H1 (cell line): ENCODE results near the gene CEL. TPM values are rescaled to one million over a fixed set of nuclear protein-coding genes. Genes with fewer than 3 reads are reported as not detected.

Experiments used
- CTCF ChIA-PET: fragments of 300-600 bp; sonication (Branson Sonifier 250); formaldehyde crosslinking; loops from one replicate; lab custom pipeline; 2021; ENCODE audit not compliant: partially characterized antibody; lab: Charles Lee
- POLR2A ChIA-PET: fragments of 300-600 bp; sonication (Branson Sonifier 250); formaldehyde crosslinking; loops from one replicate; lab custom pipeline; 2021; ENCODE audit warnings: inconsistent platforms; ENCODE audit not compliant: partially characterized antibody; lab: Charles Lee
- DNase-seq, 2 experiments: peaks; one replicate each; pipeline versions ENCODE4 v3.0.0 to v3.0.0-alpha.2; 2010 to 2022; ENCODE audit warnings: low spot score in 2 of 2, low read depth in 1 of 2, mixed read lengths in 1 of 2
- FAIRE-seq: peaks from 2 replicates; lab custom pipeline; 2011; peaks lifted over from hg19 to GRCh38; lab: Jason Lieb, UNC
- H2AFZ ChIP-seq: 2 replicates; pipeline ENCODE4 v1.8.1; 2012; ENCODE audit warnings: low read length, inconsistent platforms
- H2AK5ac ChIP-seq: 2 replicates; pipeline ENCODE4 v1.6.1; 2013; ENCODE audit warnings: low read depth, low read length
- H2BK120ac ChIP-seq: replicated peaks from 2 replicates; pipeline ENCODE3; 2013; ENCODE audit warnings: low read depth, low read length, inconsistent platforms
- H2BK12ac ChIP-seq: 2 replicates; pipeline ENCODE4 v1.6.1; 2013; ENCODE audit warnings: low read depth, low read length
- H2BK15ac ChIP-seq: 2 replicates; pipeline ENCODE4 v1.6.1; 2013; ENCODE audit warnings: low read length
- H2BK20ac ChIP-seq: 2 replicates; pipeline ENCODE4 v1.6.1; 2013; ENCODE audit warnings: low read length
- H2BK5ac ChIP-seq: 2 replicates; pipeline ENCODE4 v1.6.1; 2013; ENCODE audit warnings: low read depth, low read length
- H3K14ac ChIP-seq: 2 replicates; pipeline ENCODE4 v1.6.1; 2013; ENCODE audit warnings: inconsistent platforms; ENCODE audit not compliant: insufficient read length
- H3K18ac ChIP-seq: 2 replicates; pipeline ENCODE4 v1.6.1; 2013; ENCODE audit warnings: low read length; ENCODE audit errors: extremely low read depth
- H3K23ac ChIP-seq: 2 replicates; pipeline ENCODE4 v1.6.1; 2013; ENCODE audit warnings: inconsistent platforms; ENCODE audit not compliant: insufficient read length
- H3K23me2 ChIP-seq: 2 replicates; pipeline ENCODE4 v1.6.1; 2013; ENCODE audit warnings: low read depth, low read length
- H3K27ac ChIP-seq: 2 replicates; pipeline ENCODE4 v1.6.1; 2011; ENCODE audit warnings: low read depth, low read length, inconsistent platforms
- H3K27me3 ChIP-seq, 4 experiments: replicated peaks in 1 of 4; 1 replicate in 1 of 4; 2 replicates in 3 of 4; pipeline versions ENCODE4 v1.6.1 to v1.8.1; 2011 to 2013; ENCODE audit warnings: low read length in 3 of 4, mild to moderate bottlenecking in 3 of 4, inconsistent platforms in 2 of 4, mixed read lengths in 2 of 4, moderate library complexity in 1 of 4; ENCODE audit not compliant: control insufficient read depth in 3 of 4, insufficient read depth in 3 of 4; ENCODE audit errors: extremely low read depth in 1 of 4
- H3K36me3 ChIP-seq, 4 experiments: 2 replicates each; pipeline versions ENCODE4 v1.6.1 to v1.8.1; 2011 to 2013; ENCODE audit warnings: mild to moderate bottlenecking in 4 of 4, low read length in 3 of 4, moderate library complexity in 2 of 4, control low read depth in 1 of 4, inconsistent platforms in 1 of 4; ENCODE audit not compliant: insufficient read depth in 4 of 4, control insufficient read depth in 2 of 4
- H3K4ac ChIP-seq: replicated peaks from 2 replicates; pipeline ENCODE3; 2013; ENCODE audit warnings: low read length, low read depth, mixed read lengths, inconsistent platforms; ENCODE audit not compliant: insufficient read length
- H3K4me1 ChIP-seq, 4 experiments: replicated peaks in 1 of 4; 1 replicate in 1 of 4; 2 replicates in 3 of 4; pipeline versions ENCODE4 v1.6.1 to v1.8.1; 2011 to 2013; ENCODE audit warnings: low read length in 3 of 4, inconsistent platforms in 2 of 4, mixed read lengths in 1 of 4; ENCODE audit not compliant: insufficient read depth in 4 of 4, control insufficient read depth in 3 of 4
- H3K4me2 ChIP-seq, 2 experiments: 2 replicates each; pipeline versions ENCODE4 v1.6.1 to v1.8.1; 2011 to 2013; ENCODE audit warnings: low read depth in 2 of 2, low read length in 2 of 2, control low read depth in 1 of 2, inconsistent platforms in 1 of 2, mild to moderate bottlenecking in 1 of 2; ENCODE audit not compliant: insufficient read depth in 1 of 2
- H3K4me3 ChIP-seq, 4 experiments: fragments of 200-600, 300-600 bp in 1 of 4; sonication (generic), shearing (Covaris generic), sonication (Bioruptor Twin) in 1 of 4; 2 replicates each; pipeline versions ENCODE4 v1.5.1 to v1.8.1; 2011 to 2016; ENCODE audit warnings: low read length in 4 of 4, low read depth in 3 of 4, control low read depth in 2 of 4, inconsistent platforms in 2 of 4, mild to moderate bottlenecking in 2 of 4, mixed read lengths in 1 of 4, moderate library complexity in 1 of 4; ENCODE audit not compliant: insufficient read depth in 2 of 4; ENCODE audit errors: extremely low read depth in 1 of 4
- H3K56ac ChIP-seq: replicated peaks from 2 replicates; pipeline ENCODE3; 2013; ENCODE audit warnings: low read depth, mild to moderate bottlenecking, mixed read lengths, low read length, inconsistent platforms; ENCODE audit not compliant: insufficient read length
- H3K79me1 ChIP-seq: 2 replicates; pipeline ENCODE4 v1.6.1; 2013; ENCODE audit warnings: low read depth, low read length, control low read depth
- H3K79me2 ChIP-seq, 2 experiments: 2 replicates each; pipeline versions ENCODE4 v1.6.1 to v1.8.1; 2012 to 2013; ENCODE audit warnings: low read length in 2 of 2, mild to moderate bottlenecking in 2 of 2, inconsistent platforms in 1 of 2; ENCODE audit not compliant: insufficient read depth in 2 of 2, control insufficient read depth in 1 of 2
- H3K9ac ChIP-seq, 4 experiments: replicated peaks in 1 of 4; 1 replicate in 1 of 4; 2 replicates in 3 of 4; pipeline versions ENCODE4 v1.6.1 to v1.8.1; 2011 to 2013; ENCODE audit warnings: low read depth in 3 of 4, low read length in 3 of 4, control low read depth in 2 of 4, mild to moderate bottlenecking in 2 of 4, moderate library complexity in 2 of 4, inconsistent platforms in 1 of 4; ENCODE audit errors: extremely low read depth in 1 of 4
- H3K9me3 ChIP-seq, 2 experiments: 2 replicates each; pipeline versions ENCODE4 v1.6.1 to v1.8.1; 2012 to 2013; ENCODE audit warnings: mild to moderate bottlenecking in 2 of 2, moderate library complexity in 2 of 2, control low read depth in 1 of 2, inconsistent platforms in 1 of 2, low read depth in 1 of 2, low read length in 1 of 2, mixed read lengths in 1 of 2; ENCODE audit not compliant: insufficient read depth in 2 of 2
- H4K20me1 ChIP-seq, 2 experiments: replicated peaks in 1 of 2; 2 replicates each; pipeline versions ENCODE3 to v1.8.1; 2011 to 2013; ENCODE audit warnings: inconsistent platforms in 2 of 2, low read length in 2 of 2, mild to moderate bottlenecking in 1 of 2; ENCODE audit not compliant: insufficient read depth in 2 of 2, control insufficient read depth in 1 of 2
- H4K5ac ChIP-seq: 2 replicates; pipeline ENCODE4 v1.6.1; 2013; ENCODE audit warnings: low read length, low read depth, mixed read lengths, inconsistent platforms; ENCODE audit not compliant: insufficient read length
- H4K8ac ChIP-seq: 2 replicates; pipeline ENCODE4 v1.8.0; 2013; ENCODE audit warnings: mild to moderate bottlenecking, moderate library complexity, low read length, inconsistent platforms; ENCODE audit not compliant: insufficient read depth; ENCODE audit errors: extremely low read depth
- H4K91ac ChIP-seq: replicated peaks from 2 replicates; pipeline ENCODE3; 2013; ENCODE audit warnings: low read length, mixed read lengths, inconsistent platforms; ENCODE audit not compliant: insufficient read length
- CREB1 ChIP-seq: IDR thresholded peaks from 2 replicates; pipeline ENCODE4 v1.6.1; 2012; ENCODE audit warnings: inconsistent platforms
- JUND ChIP-seq: IDR thresholded peaks from 2 replicates; pipeline ENCODE4 v1.6.1; 2011; ENCODE audit warnings: mild to moderate bottlenecking, improper control_type of control experiment, low read length
- KDM4A ChIP-seq: IDR thresholded peaks from one replicate; pipeline ENCODE4 v1.7.1; 2012; ENCODE audit warnings: low read depth, mild to moderate bottlenecking, moderate library complexity, low read length, inconsistent platforms; ENCODE audit not compliant: severe bottlenecking
- KDM5A ChIP-seq: fragments of 200-600 bp; IDR thresholded peaks from 2 replicates; pipeline ENCODE4 v1.7.1; 2012; ENCODE audit warnings: mild to moderate bottlenecking, low read length, inconsistent platforms, mixed read lengths
- RAD21 ChIP-seq, 2 experiments: IDR thresholded peaks in 1 of 2; conservative IDR thresholded peaks in 1 of 2; 2 replicates each; pipeline ENCODE4 v1.6.1; 2011; ENCODE audit warnings: low read depth in 2 of 2, low read length in 2 of 2, improper control_type of control experiment in 1 of 2, inconsistent platforms in 1 of 2, mild to moderate bottlenecking in 1 of 2, moderate library complexity in 1 of 2
- RFX5 ChIP-seq: IDR thresholded peaks from 2 replicates; pipeline ENCODE4 v1.6.1; 2011; ENCODE audit warnings: low read depth, low read length, improper control_type of control experiment, borderline replicate concordance
- RNF2 ChIP-seq: fragments of 200-900, 300-1000 bp; sonication (generic); IDR thresholded peaks from 2 replicates; pipeline ENCODE4 v1.7.1; 2016; ENCODE audit warnings: borderline replicate concordance, low read depth, mild to moderate bottlenecking, antibody characterized with exemption, low read length; ENCODE audit not compliant: poor library complexity, severe bottlenecking; ENCODE audit errors: missing control alignments
- RXRA ChIP-seq: IDR thresholded peaks from 2 replicates; pipeline ENCODE4 v1.6.1; 2011; ENCODE audit warnings: low read depth, mild to moderate bottlenecking, low read length, moderate library complexity; ENCODE audit not compliant: insufficient read depth
- SP2 ChIP-seq: IDR thresholded peaks from 2 replicates; pipeline ENCODE4 v1.6.1; 2012; ENCODE audit warnings: mild to moderate bottlenecking, low read length, inconsistent platforms
- TAF1 ChIP-seq: IDR thresholded peaks from 2 replicates; pipeline ENCODE4 v1.6.1; 2011; ENCODE audit warnings: mild to moderate bottlenecking, low read depth, low read length
- TCF12 ChIP-seq: IDR thresholded peaks from 2 replicates; pipeline ENCODE4 v1.6.1; 2011; ENCODE audit warnings: low read depth, mild to moderate bottlenecking, low read length
- TEAD4 ChIP-seq: IDR thresholded peaks from 2 replicates; pipeline ENCODE4 v1.6.1; 2012; ENCODE audit warnings: low read depth, low read length, inconsistent platforms, mixed read lengths
- ZNF274 ChIP-seq: IDR thresholded peaks from 2 replicates; pipeline ENCODE4 v1.7.0; 2012; ENCODE audit warnings: low read length, borderline replicate concordance; ENCODE audit errors: extremely low read depth
- WGBS, 2 experiments: shearing (Covaris generic) in 1 of 2; methylation state at CpG; one replicate each; pipeline versions ENCODE4 v1.1.6 to v1.1.7; 2013 to 2015; ENCODE audit warnings: low lambda C conversion rate in 2 of 2, mixed read lengths in 2 of 2, inconsistent platforms in 1 of 2, low coverage in 1 of 2, missing lambda C conversion rate in 1 of 2; ENCODE audit not compliant: insufficient replicate concordance in 2 of 2, insufficient coverage in 1 of 2, insufficient read length in 1 of 2; ENCODE audit errors: extremely low coverage in 1 of 2, missing lambda C conversion rate in 1 of 2; 5-methylcytosine and 5-hydroxymethylcytosine counted together
- polyA plus RNA-seq, 7 experiments: library from polyadenylated mRNA; depleted of rRNA in 3 of 7; stranded (reverse) in 5 of 7; unstranded in 2 of 7; fragments of >200 nt in 5 of 7; fragments of 200-250 nt in 2 of 7; gene quantifications; 1 replicate in 5 of 7; 2 replicates in 1 of 7; 4 replicates in 1 of 7; pipeline versions ENCODE4 v1.2.1 to v1.2.3, GENCODE V29; 2011 to 2013; ENCODE audit warnings: missing spikeins in 2 of 7, mixed read lengths in 2 of 7
- total RNA-seq: library from RNA; stranded (reverse); fragmentation: NEBNext Ultra II Directional; extraction: Animal tissue kit (Norgen Biotek cat#: 25700); gene quantifications from 2 replicates; pipeline ENCODE4 v1.2.1, GENCODE V29; 2021
- TF ChIP-seq, protein P1 (sequence below): IDR thresholded peaks from 2 replicates; pipeline ENCODE4 v1.6.1; 2012; ENCODE audit warnings: inconsistent platforms

Gene CEL
- total and polyA plus RNA-seq, 2 of the 8 experiments (the other 6 are each of a cell fraction or from before 2014, with no cell fraction given) = 1.8 to 3.4 TPM

DNA sequence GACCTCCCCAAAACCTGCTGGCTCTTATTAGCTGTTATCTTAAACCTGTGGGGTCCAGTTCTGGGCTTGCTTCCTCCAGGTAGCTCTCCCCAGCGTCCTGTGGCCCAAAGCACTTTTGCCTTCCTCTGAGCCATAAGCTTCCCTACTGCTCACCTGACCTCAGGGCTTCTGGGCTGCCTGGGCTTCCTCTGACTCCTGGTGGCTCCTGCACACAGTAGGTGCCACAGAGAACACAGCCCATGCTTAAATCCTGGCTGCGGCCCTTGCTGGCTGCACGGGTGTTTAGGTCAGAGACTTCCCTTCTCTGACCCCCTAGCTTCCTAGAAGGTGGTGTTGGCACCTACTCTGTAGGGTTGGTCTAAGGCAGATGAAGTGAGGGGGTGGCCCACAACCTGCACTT is 56.8 kb downstream of the CEL start:
- no peak overlapping the region for H3K4ac ChIP-seq
- H3K36me3 ChIP-seq = no peaks in the 10 kb centered on the region
- no peak overlapping the region for H3K14ac ChIP-seq
- no peak overlapping the region for H3K4me2 ChIP-seq
- no peaks in the 10 kb centered on the region for H3K79me1 ChIP-seq
- H3K27ac ChIP-seq = no peak overlapping the region
- H3K18ac ChIP-seq = no peak overlapping the region
- no peaks in the 10 kb centered on the region for H3K9me3 ChIP-seq
- H2BK5ac ChIP-seq = no peak overlapping the region
- no peak overlapping the region for H2AK5ac ChIP-seq
- peaks cover 40 to 49% of the 10 kb centered on the region in 2 experiments for H4K20me1 ChIP-seq
- H4K5ac ChIP-seq = no peak overlapping the region
- H4K91ac ChIP-seq = no peak overlapping the region
- H2BK12ac ChIP-seq = no peak overlapping the region
- no peak overlapping the region for H3K9ac ChIP-seq
- no peaks in the 10 kb centered on the region for H3K79me2 ChIP-seq
- H2BK120ac ChIP-seq = no peak overlapping the region
- no peak overlapping the region; the same call in 1 of the 2 replicates for H4K8ac ChIP-seq
- H2BK20ac ChIP-seq = no peak overlapping the region
- no peak overlapping the region for H3K23ac ChIP-seq
- no peak for FAIRE-seq
- H2BK15ac ChIP-seq = no peak overlapping the region
- H3K23me2 ChIP-seq = peaks cover 9% of the 10 kb centered on the region; the same call in 1 of the 2 replicates
- H3K4me1 ChIP-seq = peaks cover 0 to 17% (median 8%) of the 10 kb centered on the region in 4 experiments; a peak in 6 of 7 replicates
- no peak for DNase-seq
- POLR2A ChIA-PET = interaction anchor here (1.1 to 3.4 kb wide), 3 partner anchors 22 to 30 kb away, joined by 3 to 13 read pairs (median 3); no protein-coding TSS in a partner anchor
- no peak overlapping the region for H3K4me3 ChIP-seq
- H3K56ac ChIP-seq = no peak overlapping the region
- 82% methylated on average over 3 of the region's 3 CpGs; no CpG with 5 or more reads in 1 of the 2 experiments for WGBS, 2 experiments
- no peak overlapping the region for H2AFZ ChIP-seq
- H3K27me3 ChIP-seq = peaks cover 0 to 48% (median 32%) of the 10 kb centered on the region in 4 experiments; a peak in 5 of 7 replicates
- CTCF ChIA-PET = interaction anchor here (0.7 to 19.3 kb wide), 11 partner anchors 9 to 120 kb away, joined by 3 to 337 read pairs (median 4); no protein-coding TSS in a partner anchor
- TF ChIP-seq TEAD4 (no peak), SP2 (no peak), TAF1 (no peak), RNF2 (no peak), CREB1 (no peak), RFX5 (no peak), KDM4A (no peak), ZNF274 (no peak), TCF12 (no peak), RAD21 (IDR thresholded peaks at IDR 0.05 in 1 of 2, conservative IDR thresholded peaks at IDR 0.05 in 1 of 2; ENCODE audit: low read depth in 2 of 2, low read length in 2 of 2) (no peak), RXRA (no peak), JUND (no peak), KDM5A (no peak)
- TF ChIP-seq, protein P1, sequence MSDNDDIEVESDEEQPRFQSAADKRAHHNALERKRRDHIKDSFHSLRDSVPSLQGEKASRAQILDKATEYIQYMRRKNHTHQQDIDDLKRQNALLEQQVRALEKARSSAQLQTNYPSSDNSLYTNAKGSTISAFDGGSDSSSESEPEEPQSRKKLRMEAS = no peak
